PC-3 (cell line): Measurements from ENCODE around the gene SARNP. TPM values are rescaled to one million over a fixed set of nuclear protein-coding genes. Genes with fewer than 3 reads are reported as not detected.

Source experiments
- ATAC-seq: fragments of 200-7000 bp; cut with Tn5 transposase; 2 replicates; pipeline ENCODE4 v1.9.1; 2020; ENCODE audit warnings: mild to moderate bottlenecking, moderate library complexity
- BruUV-seq: library from RNA; stranded (reverse); fragments of 400-500 nt; replicated peaks from 2 replicates; lab custom pipeline; 2021; lab: Mats Ljungman, UMichigan
- CTCF ChIA-PET: fragments of 300-600 bp; sonication (Branson Sonifier 250); formaldehyde crosslinking; loops from one replicate; lab custom pipeline; 2022; ENCODE audit warnings: antibody characterized with exemption; lab: Charles Lee
- POLR2A ChIA-PET: fragments of 300-600 bp; sonication (Branson Sonifier 250); formaldehyde crosslinking; loops from one replicate; lab custom pipeline; 2022; ENCODE audit warnings: antibody characterized with exemption; ENCODE audit not compliant: unreplicated experiment; lab: Charles Lee
- DNase-seq: peaks from one replicate; pipeline ENCODE4 v3.0.0-alpha.2; 2015
- H2AFZ ChIP-seq: fragments of 300-600 bp; sonication (generic); 2 replicates; pipeline ENCODE4 v1.6.0; 2016; ENCODE audit warnings: antibody characterized with exemption, low read length
- H3F3A ChIP-seq: fragments of 300-600 bp; sonication (generic); one replicate; pipeline ENCODE4 v1.6.0; 2017; ENCODE audit warnings: antibody characterized with exemption, low read length, control low read depth, mild to moderate bottlenecking; ENCODE audit not compliant: unreplicated experiment
- H3K27ac ChIP-seq: fragments of 300-600 bp; sonication (generic); 2 replicates; pipeline ENCODE4 v1.5.1; 2016; ENCODE audit warnings: mild to moderate bottlenecking, low read length
- H3K27me3 ChIP-seq: fragments of 300-600 bp; sonication (generic); 2 replicates; pipeline ENCODE4 v1.6.1; 2016; ENCODE audit warnings: low read length, mixed read lengths
- H3K36me3 ChIP-seq: fragments of 300-600 bp; sonication (generic); 2 replicates; pipeline ENCODE4 v1.6.1; 2016; ENCODE audit warnings: low read depth, mixed run types, low read length, mixed read lengths
- H3K4me1 ChIP-seq: fragments of 300-600 bp; sonication (generic); 2 replicates; pipeline ENCODE4 v1.5.1; 2016; ENCODE audit warnings: low read length; ENCODE audit not compliant: insufficient read depth
- H3K4me2 ChIP-seq: fragments of 300-600 bp; sonication (generic); 2 replicates; pipeline ENCODE4 v1.6.0; 2016; ENCODE audit warnings: low read length
- H3K4me3 ChIP-seq: fragments of 300-600 bp; sonication (generic); 2 replicates; pipeline ENCODE4 v1.5.1; 2016; ENCODE audit warnings: mild to moderate bottlenecking, low read length, mixed read lengths
- H3K79me2 ChIP-seq: fragments of 300-600 bp; sonication (generic); 2 replicates; pipeline ENCODE4 v1.6.1; 2017; ENCODE audit warnings: low read length, mixed read lengths
- H3K9ac ChIP-seq: fragments of 300-600 bp; sonication (generic); 2 replicates; pipeline ENCODE4 v1.6.0; 2016; ENCODE audit warnings: mild to moderate bottlenecking, low read length
- H3K9me2 ChIP-seq: fragments of 300-600 bp; sonication (generic); replicated peaks from 2 replicates; pipeline ENCODE4 v1.6.1; 2016; ENCODE audit warnings: mixed run types, low read length, mixed read lengths
- H3K9me3 ChIP-seq: fragments of 300-600 bp; sonication (generic); 2 replicates; pipeline ENCODE4 v1.6.1; 2016; ENCODE audit warnings: low read length, mixed read lengths
- H4K20me1 ChIP-seq: fragments of 300-600 bp; sonication (generic); 2 replicates; pipeline ENCODE4 v1.6.1; 2016; ENCODE audit warnings: low read length, mixed read lengths
- EZH2 ChIP-seq: fragments of 300-600 bp; sonication (generic); IDR thresholded peaks from one replicate; pipeline ENCODE4 v1.6.1; 2017; ENCODE audit warnings: antibody characterized with exemption, mild to moderate bottlenecking, low read length; ENCODE audit not compliant: unreplicated experiment
- EZH2phosphoT487 ChIP-seq: fragments of 300-600 bp; sonication (generic); IDR thresholded peaks from 2 replicates; pipeline ENCODE4 v1.6.1; 2018; ENCODE audit warnings: mild to moderate bottlenecking, antibody characterized with exemption, low read length, borderline replicate concordance
- intact Hi-C: fragments of 100-400 bp; cut with micrococcal nuclease; formaldehyde crosslinking; loops from 2 replicates; pipeline ENCODE4 v1.9.0; 2023
- total RNA-seq: library from RNA; depleted of rRNA; stranded (reverse); fragments of >200 nt; gene quantifications from 2 replicates; pipeline ENCODE4 v1.2.3, GENCODE V29; 2014
- TF ChIP-seq, protein P1 (sequence below): fragments of 300-600 bp; sonication (generic); conservative IDR thresholded peaks from 2 replicates; pipeline ENCODE4 v1.5.1; 2017; ENCODE audit warnings: antibody characterized with exemption, low read depth, mild to moderate bottlenecking, low read length

SARNP gene
- total RNA-seq, 1 experiment from 2014 or later, result 103 TPM

DNA sequence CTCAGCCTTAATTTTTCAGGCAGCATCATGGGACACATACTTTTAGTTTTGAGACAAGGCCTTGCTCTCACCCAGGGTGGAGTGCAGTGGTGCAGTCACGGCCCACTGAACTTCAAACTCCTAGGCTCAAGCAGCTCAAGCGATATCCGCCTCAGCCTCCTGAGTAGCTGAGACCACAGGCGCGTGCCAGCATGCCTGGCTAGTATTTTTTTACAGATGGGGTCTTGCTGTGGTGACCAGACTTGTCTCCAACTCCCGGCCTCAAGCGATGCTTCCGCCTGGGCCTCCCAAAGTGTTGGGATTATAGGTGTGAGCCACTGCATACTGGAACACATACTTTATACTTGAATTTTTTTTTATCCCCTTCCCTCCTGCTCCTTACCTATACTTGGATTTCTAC, 94.6 kb downstream of the SARNP start:
- H3K4me2 ChIP-seq, result no peak overlapping the region
- no peak for DNase-seq
- BruUV-seq, result no TSS peak
- no peak for ATAC-seq
- POLR2A ChIA-PET, result interaction anchor here (0.6 kb wide), 1 partner anchor 46 kb away, joined by 4 read pairs; no protein-coding TSS in a partner anchor
- H3K4me3 ChIP-seq, result no peak overlapping the region
- no peak overlapping the region for H3K9ac ChIP-seq
- H4K20me1 ChIP-seq, result peaks cover 8% of the 10 kb centered on the region
- peaks cover 17% of the 10 kb centered on the region for H3K79me2 ChIP-seq
- peaks cover 59% of the 10 kb centered on the region for H3K4me1 ChIP-seq
- H3K27ac ChIP-seq, result no peak overlapping the region
- H3K9me3 ChIP-seq, result no peaks in the 10 kb centered on the region
- H2AFZ ChIP-seq, result no peak overlapping the region
- TF ChIP-seq EZH2phosphoT487 (no peak), EZH2 (no peak)
- TF ChIP-seq, protein P1, sequence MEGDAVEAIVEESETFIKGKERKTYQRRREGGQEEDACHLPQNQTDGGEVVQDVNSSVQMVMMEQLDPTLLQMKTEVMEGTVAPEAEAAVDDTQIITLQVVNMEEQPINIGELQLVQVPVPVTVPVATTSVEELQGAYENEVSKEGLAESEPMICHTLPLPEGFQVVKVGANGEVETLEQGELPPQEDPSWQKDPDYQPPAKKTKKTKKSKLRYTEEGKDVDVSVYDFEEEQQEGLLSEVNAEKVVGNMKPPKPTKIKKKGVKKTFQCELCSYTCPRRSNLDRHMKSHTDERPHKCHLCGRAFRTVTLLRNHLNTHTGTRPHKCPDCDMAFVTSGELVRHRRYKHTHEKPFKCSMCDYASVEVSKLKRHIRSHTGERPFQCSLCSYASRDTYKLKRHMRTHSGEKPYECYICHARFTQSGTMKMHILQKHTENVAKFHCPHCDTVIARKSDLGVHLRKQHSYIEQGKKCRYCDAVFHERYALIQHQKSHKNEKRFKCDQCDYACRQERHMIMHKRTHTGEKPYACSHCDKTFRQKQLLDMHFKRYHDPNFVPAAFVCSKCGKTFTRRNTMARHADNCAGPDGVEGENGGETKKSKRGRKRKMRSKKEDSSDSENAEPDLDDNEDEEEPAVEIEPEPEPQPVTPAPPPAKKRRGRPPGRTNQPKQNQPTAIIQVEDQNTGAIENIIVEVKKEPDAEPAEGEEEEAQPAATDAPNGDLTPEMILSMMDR, result no peak
- no peaks in the 10 kb centered on the region for H3F3A ChIP-seq
- intact Hi-C loops, result no loop called here
- no peaks in the 10 kb centered on the region for H3K27me3 ChIP-seq
- CTCF ChIA-PET, result no interaction called here
- H3K36me3 ChIP-seq, result peaks cover 27% of the 10 kb centered on the region
- H3K9me2 ChIP-seq, result no peaks in the 10 kb centered on the region

DNA sequence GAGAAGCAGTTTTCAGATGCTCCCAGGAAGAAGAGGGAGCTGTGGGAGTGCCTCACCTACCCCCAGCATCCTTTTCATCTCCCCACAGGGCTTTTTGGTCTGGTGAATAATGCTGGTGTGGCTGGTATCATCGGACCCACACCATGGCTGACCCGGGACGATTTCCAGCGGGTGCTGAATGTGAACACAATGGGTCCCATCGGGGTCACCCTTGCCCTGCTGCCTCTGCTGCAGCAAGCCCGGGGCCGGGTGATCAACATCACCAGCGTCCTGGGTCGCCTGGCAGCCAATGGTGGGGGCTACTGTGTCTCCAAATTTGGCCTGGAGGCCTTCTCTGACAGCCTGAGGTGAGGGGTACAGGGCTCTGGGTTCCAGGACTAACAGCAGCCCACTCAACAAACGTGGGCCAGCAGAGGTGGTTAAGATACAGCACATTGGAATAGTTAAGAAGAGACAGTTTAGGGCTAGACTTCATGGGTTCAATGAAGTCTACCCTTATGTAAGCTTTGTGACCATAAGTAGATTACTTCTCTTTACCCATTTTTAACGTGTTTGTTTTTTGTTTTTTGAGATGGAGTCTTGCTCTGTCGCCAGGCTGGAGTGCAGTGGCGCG, 95.8 kb downstream of the SARNP start:
- H3K27me3 ChIP-seq, result no peaks in the 10 kb centered on the region
- no TSS peak for BruUV-seq
- peak overlapping the region; percentile 51 for H3K27ac ChIP-seq
- intact Hi-C loops, result loop anchor here (1.0 kb wide), 2 partner anchors 40 to 61 kb away; a partner anchor contains a TSS
- ChIA-PET POLR2A (interaction anchor here (0.5 to 1.7 kb wide), 3 partner anchors 8 to 638 kb away, joined by 3 to 18 read pairs (median 3); a partner anchor contains a TSS), CTCF (interaction anchor here (1.4 to 2.9 kb wide), 3 partner anchors 8 to 40 kb away, joined by 7 to 50 read pairs (median 25); partner anchors contain the start of gene CD63)
- TF ChIP-seq EZH2phosphoT487 (no peak), EZH2 (no peak)
- TF ChIP-seq, protein P1, result no peak
- H3K79me2 ChIP-seq, result peaks cover 4% of the 10 kb centered on the region
- H3F3A ChIP-seq, result no peaks in the 10 kb centered on the region
- no peaks in the 10 kb centered on the region for H3K9me3 ChIP-seq
- peaks cover 25% of the 10 kb centered on the region for H3K36me3 ChIP-seq
- H3K4me1 ChIP-seq, result peaks cover 64% of the 10 kb centered on the region
- peak overlapping the region; percentile 15; the same call in 1 of the 2 replicates for H3K4me3 ChIP-seq
- no peak overlapping the region for H2AFZ ChIP-seq
- 0 out of 2 replicates have a peak, but pooled peaks cover 2% of the 10 kb centered on the region for H4K20me1 ChIP-seq
- ATAC-seq (peak; percentile 14), DNase-seq (peak; percentile 51)
- no peak overlapping the region for H3K9ac ChIP-seq
- peak overlapping the region; percentile 68 for H3K4me2 ChIP-seq
- H3K9me2 ChIP-seq, result no peaks in the 10 kb centered on the region
